H1 (cell line): ENCODE results near the gene UCHL5. TPM values are rescaled to one million over a fixed set of nuclear protein-coding genes. Genes with fewer than 3 reads are reported as not detected.

Source experiments
- CTCF ChIA-PET: fragments of 300-600 bp; sonication (Branson Sonifier 250); formaldehyde crosslinking; loops from one replicate; lab custom pipeline; 2021; ENCODE audit not compliant: partially characterized antibody; lab: Charles Lee
- POLR2A ChIA-PET: fragments of 300-600 bp; sonication (Branson Sonifier 250); formaldehyde crosslinking; loops from one replicate; lab custom pipeline; 2021; ENCODE audit warnings: inconsistent platforms; ENCODE audit not compliant: partially characterized antibody; lab: Charles Lee
- DNase-seq, 2 experiments: peaks; one replicate each; pipeline versions ENCODE4 v3.0.0 to v3.0.0-alpha.2; 2010 to 2022; ENCODE audit warnings: low spot score in 2 of 2, low read depth in 1 of 2, mixed read lengths in 1 of 2
- FAIRE-seq: peaks from 2 replicates; lab custom pipeline; 2011; peaks lifted over from hg19 to GRCh38; lab: Jason Lieb, UNC
- H2AFZ ChIP-seq: 2 replicates; pipeline ENCODE4 v1.8.1; 2012; ENCODE audit warnings: low read length, inconsistent platforms
- H2AK5ac ChIP-seq: 2 replicates; pipeline ENCODE4 v1.6.1; 2013; ENCODE audit warnings: low read depth, low read length
- H2BK120ac ChIP-seq: replicated peaks from 2 replicates; pipeline ENCODE3; 2013; ENCODE audit warnings: low read depth, low read length, inconsistent platforms
- H2BK12ac ChIP-seq: 2 replicates; pipeline ENCODE4 v1.6.1; 2013; ENCODE audit warnings: low read depth, low read length
- H2BK15ac ChIP-seq: 2 replicates; pipeline ENCODE4 v1.6.1; 2013; ENCODE audit warnings: low read length
- H2BK20ac ChIP-seq: 2 replicates; pipeline ENCODE4 v1.6.1; 2013; ENCODE audit warnings: low read length
- H2BK5ac ChIP-seq: 2 replicates; pipeline ENCODE4 v1.6.1; 2013; ENCODE audit warnings: low read depth, low read length
- H3K14ac ChIP-seq: 2 replicates; pipeline ENCODE4 v1.6.1; 2013; ENCODE audit warnings: inconsistent platforms; ENCODE audit not compliant: insufficient read length
- H3K18ac ChIP-seq: 2 replicates; pipeline ENCODE4 v1.6.1; 2013; ENCODE audit warnings: low read length; ENCODE audit errors: extremely low read depth
- H3K23ac ChIP-seq: 2 replicates; pipeline ENCODE4 v1.6.1; 2013; ENCODE audit warnings: inconsistent platforms; ENCODE audit not compliant: insufficient read length
- H3K23me2 ChIP-seq: 2 replicates; pipeline ENCODE4 v1.6.1; 2013; ENCODE audit warnings: low read depth, low read length
- H3K27ac ChIP-seq: 2 replicates; pipeline ENCODE4 v1.6.1; 2011; ENCODE audit warnings: low read depth, low read length, inconsistent platforms
- H3K27me3 ChIP-seq, 4 experiments: replicated peaks in 1 of 4; 1 replicate in 1 of 4; 2 replicates in 3 of 4; pipeline versions ENCODE4 v1.6.1 to v1.8.1; 2011 to 2013; ENCODE audit warnings: low read length in 3 of 4, mild to moderate bottlenecking in 3 of 4, inconsistent platforms in 2 of 4, mixed read lengths in 2 of 4, moderate library complexity in 1 of 4; ENCODE audit not compliant: control insufficient read depth in 3 of 4, insufficient read depth in 3 of 4; ENCODE audit errors: extremely low read depth in 1 of 4
- H3K36me3 ChIP-seq, 4 experiments: 2 replicates each; pipeline versions ENCODE4 v1.6.1 to v1.8.1; 2011 to 2013; ENCODE audit warnings: mild to moderate bottlenecking in 4 of 4, low read length in 3 of 4, moderate library complexity in 2 of 4, control low read depth in 1 of 4, inconsistent platforms in 1 of 4; ENCODE audit not compliant: insufficient read depth in 4 of 4, control insufficient read depth in 2 of 4
- H3K4ac ChIP-seq: replicated peaks from 2 replicates; pipeline ENCODE3; 2013; ENCODE audit warnings: low read length, low read depth, mixed read lengths, inconsistent platforms; ENCODE audit not compliant: insufficient read length
- H3K4me1 ChIP-seq, 4 experiments: replicated peaks in 1 of 4; 1 replicate in 1 of 4; 2 replicates in 3 of 4; pipeline versions ENCODE4 v1.6.1 to v1.8.1; 2011 to 2013; ENCODE audit warnings: low read length in 3 of 4, inconsistent platforms in 2 of 4, mixed read lengths in 1 of 4; ENCODE audit not compliant: insufficient read depth in 4 of 4, control insufficient read depth in 3 of 4
- H3K4me2 ChIP-seq, 2 experiments: 2 replicates each; pipeline versions ENCODE4 v1.6.1 to v1.8.1; 2011 to 2013; ENCODE audit warnings: low read depth in 2 of 2, low read length in 2 of 2, control low read depth in 1 of 2, inconsistent platforms in 1 of 2, mild to moderate bottlenecking in 1 of 2; ENCODE audit not compliant: insufficient read depth in 1 of 2
- H3K4me3 ChIP-seq, 4 experiments: fragments of 200-600, 300-600 bp in 1 of 4; sonication (generic), shearing (Covaris generic), sonication (Bioruptor Twin) in 1 of 4; 2 replicates each; pipeline versions ENCODE4 v1.5.1 to v1.8.1; 2011 to 2016; ENCODE audit warnings: low read length in 4 of 4, low read depth in 3 of 4, control low read depth in 2 of 4, inconsistent platforms in 2 of 4, mild to moderate bottlenecking in 2 of 4, mixed read lengths in 1 of 4, moderate library complexity in 1 of 4; ENCODE audit not compliant: insufficient read depth in 2 of 4; ENCODE audit errors: extremely low read depth in 1 of 4
- H3K56ac ChIP-seq: replicated peaks from 2 replicates; pipeline ENCODE3; 2013; ENCODE audit warnings: low read depth, mild to moderate bottlenecking, mixed read lengths, low read length, inconsistent platforms; ENCODE audit not compliant: insufficient read length
- H3K79me1 ChIP-seq: 2 replicates; pipeline ENCODE4 v1.6.1; 2013; ENCODE audit warnings: low read depth, low read length, control low read depth
- H3K79me2 ChIP-seq, 2 experiments: 2 replicates each; pipeline versions ENCODE4 v1.6.1 to v1.8.1; 2012 to 2013; ENCODE audit warnings: low read length in 2 of 2, mild to moderate bottlenecking in 2 of 2, inconsistent platforms in 1 of 2; ENCODE audit not compliant: insufficient read depth in 2 of 2, control insufficient read depth in 1 of 2
- H3K9ac ChIP-seq, 4 experiments: replicated peaks in 1 of 4; 1 replicate in 1 of 4; 2 replicates in 3 of 4; pipeline versions ENCODE4 v1.6.1 to v1.8.1; 2011 to 2013; ENCODE audit warnings: low read depth in 3 of 4, low read length in 3 of 4, control low read depth in 2 of 4, mild to moderate bottlenecking in 2 of 4, moderate library complexity in 2 of 4, inconsistent platforms in 1 of 4; ENCODE audit errors: extremely low read depth in 1 of 4
- H3K9me3 ChIP-seq, 2 experiments: 2 replicates each; pipeline versions ENCODE4 v1.6.1 to v1.8.1; 2012 to 2013; ENCODE audit warnings: mild to moderate bottlenecking in 2 of 2, moderate library complexity in 2 of 2, control low read depth in 1 of 2, inconsistent platforms in 1 of 2, low read depth in 1 of 2, low read length in 1 of 2, mixed read lengths in 1 of 2; ENCODE audit not compliant: insufficient read depth in 2 of 2
- H4K20me1 ChIP-seq, 2 experiments: replicated peaks in 1 of 2; 2 replicates each; pipeline versions ENCODE3 to v1.8.1; 2011 to 2013; ENCODE audit warnings: inconsistent platforms in 2 of 2, low read length in 2 of 2, mild to moderate bottlenecking in 1 of 2; ENCODE audit not compliant: insufficient read depth in 2 of 2, control insufficient read depth in 1 of 2
- H4K5ac ChIP-seq: 2 replicates; pipeline ENCODE4 v1.6.1; 2013; ENCODE audit warnings: low read length, low read depth, mixed read lengths, inconsistent platforms; ENCODE audit not compliant: insufficient read length
- H4K8ac ChIP-seq: 2 replicates; pipeline ENCODE4 v1.8.0; 2013; ENCODE audit warnings: mild to moderate bottlenecking, moderate library complexity, low read length, inconsistent platforms; ENCODE audit not compliant: insufficient read depth; ENCODE audit errors: extremely low read depth
- H4K91ac ChIP-seq: replicated peaks from 2 replicates; pipeline ENCODE3; 2013; ENCODE audit warnings: low read length, mixed read lengths, inconsistent platforms; ENCODE audit not compliant: insufficient read length
- ATF2 ChIP-seq: IDR thresholded peaks from 2 replicates; pipeline ENCODE4 v1.6.1; 2012; ENCODE audit warnings: low read length, inconsistent platforms
- BACH1 ChIP-seq: IDR thresholded peaks from 2 replicates; pipeline ENCODE4 v1.6.1; 2012; ENCODE audit warnings: low read length, improper control_type of control experiment
- CBX5 ChIP-seq: fragments of 300-800, 300-1000 bp; sonication (generic); IDR thresholded peaks from 2 replicates; pipeline ENCODE4 v1.7.1; 2016; ENCODE audit warnings: antibody characterized with exemption, low read length, low read depth
- CHD1 ChIP-seq: IDR thresholded peaks from 2 replicates; pipeline ENCODE4 v1.6.1; 2012; ENCODE audit warnings: low read depth, low read length, improper control_type of control experiment
- EP300 ChIP-seq, 2 experiments: IDR thresholded peaks; 1 replicate in 1 of 2; 2 replicates in 1 of 2; pipeline ENCODE4 v1.6.1; 2011 to 2012; ENCODE audit warnings: low read depth in 2 of 2, low read length in 2 of 2, mild to moderate bottlenecking in 2 of 2, borderline replicate concordance in 1 of 2, inconsistent platforms in 1 of 2, moderate library complexity in 1 of 2
- GTF2F1 ChIP-seq: IDR thresholded peaks from 2 replicates; pipeline ENCODE4 v1.6.1; 2012; ENCODE audit warnings: low read depth, low read length, improper control_type of control experiment, borderline replicate concordance
- KDM4A ChIP-seq: IDR thresholded peaks from one replicate; pipeline ENCODE4 v1.7.1; 2012; ENCODE audit warnings: low read depth, mild to moderate bottlenecking, moderate library complexity, low read length, inconsistent platforms; ENCODE audit not compliant: severe bottlenecking
- RAD21 ChIP-seq, 2 experiments: IDR thresholded peaks in 1 of 2; conservative IDR thresholded peaks in 1 of 2; 2 replicates each; pipeline ENCODE4 v1.6.1; 2011; ENCODE audit warnings: low read depth in 2 of 2, low read length in 2 of 2, improper control_type of control experiment in 1 of 2, inconsistent platforms in 1 of 2, mild to moderate bottlenecking in 1 of 2, moderate library complexity in 1 of 2
- RNF2 ChIP-seq: fragments of 200-900, 300-1000 bp; sonication (generic); IDR thresholded peaks from 2 replicates; pipeline ENCODE4 v1.7.1; 2016; ENCODE audit warnings: borderline replicate concordance, low read depth, mild to moderate bottlenecking, antibody characterized with exemption, low read length; ENCODE audit not compliant: poor library complexity, severe bottlenecking; ENCODE audit errors: missing control alignments
- SP1 ChIP-seq: IDR thresholded peaks from 2 replicates; pipeline ENCODE4 v1.6.1; 2011; ENCODE audit warnings: low read depth, low read length
- SP4 ChIP-seq: IDR thresholded peaks from 2 replicates; pipeline ENCODE4 v1.6.1; 2012; ENCODE audit warnings: low read length, inconsistent platforms
- SUZ12 ChIP-seq: fragments of 200-600 bp; sonication (generic); IDR thresholded peaks from 2 replicates; pipeline ENCODE4 v1.6.1; 2012; ENCODE audit warnings: mild to moderate bottlenecking, inconsistent platforms, low read length, moderate library complexity, mixed read lengths
- ZNF274 ChIP-seq: IDR thresholded peaks from 2 replicates; pipeline ENCODE4 v1.7.0; 2012; ENCODE audit warnings: low read length, borderline replicate concordance; ENCODE audit errors: extremely low read depth
- polyA plus RNA-seq, 7 experiments: library from polyadenylated mRNA; depleted of rRNA in 3 of 7; stranded (reverse) in 5 of 7; unstranded in 2 of 7; fragments of >200 nt in 5 of 7; fragments of 200-250 nt in 2 of 7; gene quantifications; 1 replicate in 5 of 7; 2 replicates in 1 of 7; 4 replicates in 1 of 7; pipeline versions ENCODE4 v1.2.1 to v1.2.3, GENCODE V29; 2011 to 2013; ENCODE audit warnings: missing spikeins in 2 of 7, mixed read lengths in 2 of 7
- total RNA-seq: library from RNA; stranded (reverse); fragmentation: NEBNext Ultra II Directional; extraction: Animal tissue kit (Norgen Biotek cat#: 25700); gene quantifications from 2 replicates; pipeline ENCODE4 v1.2.1, GENCODE V29; 2021

Gene UCHL5
- total and polyA plus RNA-seq, 2 of the 8 experiments (the other 6 are each of a cell fraction or from before 2014, with no cell fraction given) = 12.0 to 40.0 TPM

GRCh38 chr1:193025218-193025617, 33.9 kb downstream of the UCHL5 start:
- H3K23ac ChIP-seq = no peak overlapping the region
- no peak overlapping the region for H4K8ac ChIP-seq
- H4K5ac ChIP-seq = no peak overlapping the region
- ChIA-PET CTCF (interaction anchor here (1.1 to 2.2 kb wide), 3 partner anchors 15 to 218 kb away, joined by 3 to 8 read pairs (median 7); no protein-coding TSS in a partner anchor), POLR2A (no interaction called here)
- no peak for FAIRE-seq
- DNase-seq = no peak
- H4K20me1 ChIP-seq = peaks cover 0 to under 1% of the 10 kb centered on the region in 2 experiments
- H3K79me2 ChIP-seq = no peaks in the 10 kb centered on the region
- no peak overlapping the region for H2BK120ac ChIP-seq
- H3K4me1 ChIP-seq = no peaks in the 10 kb centered on the region
- H2BK12ac ChIP-seq = no peak overlapping the region
- no peaks in the 10 kb centered on the region for H3K79me1 ChIP-seq
- H3K9ac ChIP-seq = no peak overlapping the region
- no peak overlapping the region for H3K4ac ChIP-seq
- no peak overlapping the region for H3K4me3 ChIP-seq
- H2BK15ac ChIP-seq = no peak overlapping the region
- H2BK20ac ChIP-seq = no peak overlapping the region
- no peak overlapping the region for H3K4me2 ChIP-seq
- H2AK5ac ChIP-seq = no peak overlapping the region
- H3K36me3 ChIP-seq = peaks cover 0 to 25% (median 0%) of the 10 kb centered on the region in 4 experiments; a peak in 5 of 8 replicates
- no peak overlapping the region for H2AFZ ChIP-seq
- no peaks in the 10 kb centered on the region for H3K23me2 ChIP-seq
- H3K27ac ChIP-seq = no peak overlapping the region
- H4K91ac ChIP-seq = no peak overlapping the region
- H3K56ac ChIP-seq = no peak overlapping the region
- no peaks in the 10 kb centered on the region for H3K9me3 ChIP-seq
- H3K14ac ChIP-seq = no peak overlapping the region
- H2BK5ac ChIP-seq = no peak overlapping the region
- no peak overlapping the region for H3K18ac ChIP-seq
- H3K27me3 ChIP-seq = no peaks in the 10 kb centered on the region
- no peak for TF ChIP-seq ATF2
- no peak for TF ChIP-seq ZNF274
- TF ChIP-seq CHD1 = no peak
- TF ChIP-seq SUZ12 = no peak
- no peak for TF ChIP-seq KDM4A
- no peak for TF ChIP-seq SP1
- TF ChIP-seq SP4 = no peak
- no peak for TF ChIP-seq GTF2F1
- TF ChIP-seq BACH1 = no peak
- no peak for TF ChIP-seq EP300 (IDR thresholded peaks at IDR 0.05; ENCODE audit: borderline replicate concordance in 1 of 2, low read depth in 2 of 2, low read length in 2 of 2)
- TF ChIP-seq RNF2 = no peak
- TF ChIP-seq CBX5 = no peak
- no peak for TF ChIP-seq RAD21 (IDR thresholded peaks at IDR 0.05 in 1 of 2, conservative IDR thresholded peaks at IDR 0.05 in 1 of 2; ENCODE audit: low read depth in 2 of 2, low read length in 2 of 2)
